Measurements from ENCODE around the gene RAPH1.
"Not testable (repeated sequence)": the region's sequence is repeated elsewhere in the genome, so short reads cannot be mapped to it uniquely, and the experiment has no call there.

The RAPH1 gene

DNA sequence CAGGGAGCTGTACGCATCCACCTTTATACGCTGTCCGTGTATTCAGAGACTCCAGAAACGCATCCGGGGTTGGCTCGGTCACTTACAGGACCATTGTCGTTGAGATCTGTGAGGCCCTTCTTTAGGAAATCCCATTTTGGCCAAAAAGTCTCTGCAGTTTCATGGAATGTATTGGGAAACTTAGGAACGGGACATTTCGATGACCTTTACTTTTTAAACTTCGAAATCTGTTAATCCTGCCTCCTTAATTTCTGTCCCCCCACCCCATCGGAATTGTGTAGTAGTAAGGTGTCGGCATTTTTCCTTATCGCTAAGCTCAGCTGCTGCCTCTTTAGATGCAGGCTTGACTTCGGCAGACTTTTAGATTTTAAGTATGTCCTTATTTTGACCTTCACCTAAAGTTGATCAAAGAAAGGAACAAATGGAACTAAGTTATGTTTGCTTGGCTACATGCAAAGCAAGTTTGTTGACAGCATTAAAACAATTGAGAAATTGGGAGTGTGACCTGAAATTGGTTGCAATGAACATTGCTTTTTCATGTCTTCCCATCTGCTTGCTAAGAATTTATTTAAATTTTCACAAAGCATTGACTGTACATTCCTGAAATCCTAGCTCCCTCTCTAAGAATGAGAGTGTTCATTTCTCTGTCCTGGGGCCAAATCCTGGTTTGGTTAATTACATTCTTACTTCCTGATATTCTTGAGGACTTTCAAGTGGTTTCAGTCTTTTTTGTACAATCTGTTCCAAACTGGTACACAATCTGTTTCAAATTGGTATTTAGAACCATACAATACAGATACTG is 884 bp upstream of the RAPH1 start:
- no peak for TF ChIP-seq CTCF (IDR thresholded peaks at IDR 0.05; ENCODE audit: insufficient read depth, low read length, missing control alignments)
- no peak for DNase-seq (ENCODE audit: low read depth, low spot score)
- POLR2A ChIA-PET, result interaction anchor here (0.6 to 1.5 kb wide), 5 partner anchors 9 to 276 kb away, joined by 3 to 4 read pairs (median 3); no protein-coding TSS in a partner anchor
- CTCF ChIA-PET, result interaction anchor here (0.5 kb wide), 1 partner anchor 39 kb away, joined by 3 read pairs; no protein-coding TSS in a partner anchor
- peak overlapping the region; percentile 89 for H3K4me3 ChIP-seq (ENCODE audit: low read depth, low read length)

GRCh38 chr2:203534621-203535077 is 452 bp downstream of the RAPH1 start:
- ChIA-PET POLR2A (interaction anchor here (1.1 to 1.5 kb wide), 3 partner anchors 49 to 277 kb away, joined by 4 to 5 read pairs (median 4); no protein-coding TSS in a partner anchor), CTCF (interaction anchor here (1.4 to 2.3 kb wide), 2 partner anchors 273 to 281 kb away, joined by 3 to 9 read pairs; no protein-coding TSS in a partner anchor)
- H3K4me3 ChIP-seq (ENCODE audit: low read depth, low read length), result peak overlapping the region; percentile 89
- no peak for DNase-seq (ENCODE audit: low read depth, low spot score)
- no peak for TF ChIP-seq CTCF (IDR thresholded peaks at IDR 0.05; ENCODE audit: insufficient read depth, low read length, missing control alignments)

GRCh38 chr2:203533676-203534591 is 1.2 kb downstream of the RAPH1 start:
- H3K4me3 ChIP-seq (ENCODE audit: low read depth, low read length), result peak overlapping the region; percentile 89
- CTCF ChIA-PET, result interaction anchor here (1.2 to 2.3 kb wide), 3 partner anchors 253 to 282 kb away, joined by 3 to 9 read pairs (median 3); no protein-coding TSS in a partner anchor
- POLR2A ChIA-PET, result interaction anchor here (1.1 to 1.5 kb wide), 4 partner anchors 49 to 281 kb away, joined by 3 to 6 read pairs (median 4); no protein-coding TSS in a partner anchor

DNA sequence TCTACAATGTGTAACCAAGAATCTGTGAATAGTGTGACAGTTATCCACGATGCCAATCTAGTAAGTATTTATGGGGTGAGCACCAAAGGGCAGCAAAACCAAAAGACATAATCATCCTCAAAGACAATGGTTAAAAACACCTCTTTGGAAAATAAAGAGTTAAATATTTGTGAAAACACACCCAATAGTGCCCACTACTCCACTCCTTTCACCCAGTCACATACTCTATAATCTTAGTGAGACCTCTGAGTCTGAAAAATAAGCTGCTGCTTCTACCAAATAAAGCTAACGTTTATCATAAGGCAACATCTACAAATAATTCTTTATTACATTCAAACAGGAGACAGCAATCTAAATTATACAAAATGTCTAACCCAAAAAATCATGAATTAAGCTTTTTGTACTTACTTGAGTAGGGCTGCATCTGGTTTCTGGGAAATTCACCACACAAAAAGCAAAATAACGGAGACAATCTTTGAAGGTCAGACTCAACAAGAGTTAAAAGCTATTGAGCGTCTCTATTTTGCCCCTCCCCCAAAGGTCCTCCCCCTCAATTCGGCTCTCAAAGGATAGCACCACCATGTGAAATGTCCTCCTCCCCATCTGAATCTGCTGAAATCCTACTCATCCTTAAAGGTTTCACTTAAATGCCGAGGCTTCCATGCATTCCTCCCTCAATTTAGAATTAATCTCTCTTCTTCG is 2.0 kb downstream of the RAPH1 start:
- TF ChIP-seq CTCF (IDR thresholded peaks at IDR 0.05; ENCODE audit: insufficient read depth, low read length, missing control alignments), result no peak
- POLR2A ChIA-PET, result interaction anchor here (0.6 to 1.5 kb wide), 3 partner anchors 91 to 282 kb away, joined by 3 to 6 read pairs (median 3); no protein-coding TSS in a partner anchor
- no peak for DNase-seq (ENCODE audit: low read depth, low spot score)
- CTCF ChIA-PET, result interaction anchor here (1.2 to 2.3 kb wide), 3 partner anchors 253 to 282 kb away, joined by 3 to 9 read pairs (median 3); no protein-coding TSS in a partner anchor
- H3K4me3 ChIP-seq (ENCODE audit: low read depth, low read length), result peak overlapping the region; percentile 89

More at GRCh38 chr2:203533676-203534591, 1.2 kb downstream of the RAPH1 start:
- no peak for TF ChIP-seq CTCF (IDR thresholded peaks at IDR 0.05; ENCODE audit: insufficient read depth, low read length, missing control alignments)
- peak; percentile 45 for DNase-seq (ENCODE audit: low read depth, low spot score)

- ChIA-PET CTCF (interaction anchor here (0.7 to 1.3 kb wide), 2 partner anchors 14 to 286 kb away, joined by 3 to 4 read pairs; no protein-coding TSS in a partner anchor), POLR2A (no interaction called here)
- no peak for TF ChIP-seq CTCF (IDR thresholded peaks at IDR 0.05; ENCODE audit: insufficient read depth, low read length, missing control alignments)
- DNase-seq (ENCODE audit: low read depth, low spot score), result no peak
- H3K4me3 ChIP-seq (ENCODE audit: low read depth, low read length), result no peak overlapping the region
These were observed 7.4 kb downstream of the RAPH1 start for GRCh38 chr2:203527719-203528118.

DNA sequence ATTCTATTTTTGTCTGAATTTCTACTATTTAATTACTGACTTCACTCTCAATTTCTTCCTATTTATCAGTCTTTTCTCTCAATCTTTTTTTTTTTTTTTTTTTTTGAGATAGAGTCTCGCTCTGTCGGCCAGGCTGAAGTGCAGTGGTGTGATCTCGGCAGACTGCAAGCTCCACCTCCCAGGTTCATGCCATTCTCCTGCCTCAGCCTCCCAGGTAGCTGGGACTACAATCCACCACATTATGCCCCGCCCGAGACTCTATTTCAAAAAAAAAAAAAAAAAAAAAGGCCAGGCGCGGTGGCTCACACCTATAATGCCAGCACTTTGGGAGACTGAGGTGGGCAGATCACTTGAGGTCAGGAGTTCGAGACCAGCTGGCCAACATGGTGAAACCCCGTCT is 21.8 kb downstream of the RAPH1 start:
- DNase-seq (ENCODE audit: low read depth, low spot score); POLR2A ChIA-PET; H3K4me3 ChIP-seq (ENCODE audit: low read depth, low read length): not testable (repeated sequence)
- CTCF ChIA-PET, result interaction anchor here (1.1 kb wide), 1 partner anchor 14 kb away, joined by 4 read pairs; no protein-coding TSS in a partner anchor
